NCI-H2171 (cell line): Measurements from ENCODE around the gene PANX3.
"Not testable (repeated sequence)": the region's sequence is repeated elsewhere in the genome, so short reads cannot be mapped to it uniquely, and the experiment has no call there.

Experiments
- DNase-seq: peaks from one replicate; lab custom pipeline; 2025; lab: John Stamatoyannopoulos, UW

Gene PANX3, protein sequence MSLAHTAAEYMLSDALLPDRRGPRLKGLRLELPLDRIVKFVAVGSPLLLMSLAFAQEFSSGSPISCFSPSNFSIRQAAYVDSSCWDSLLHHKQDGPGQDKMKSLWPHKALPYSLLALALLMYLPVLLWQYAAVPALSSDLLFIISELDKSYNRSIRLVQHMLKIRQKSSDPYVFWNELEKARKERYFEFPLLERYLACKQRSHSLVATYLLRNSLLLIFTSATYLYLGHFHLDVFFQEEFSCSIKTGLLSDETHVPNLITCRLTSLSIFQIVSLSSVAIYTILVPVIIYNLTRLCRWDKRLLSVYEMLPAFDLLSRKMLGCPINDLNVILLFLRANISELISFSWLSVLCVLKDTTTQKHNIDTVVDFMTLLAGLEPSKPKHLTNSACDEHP

DNA sequence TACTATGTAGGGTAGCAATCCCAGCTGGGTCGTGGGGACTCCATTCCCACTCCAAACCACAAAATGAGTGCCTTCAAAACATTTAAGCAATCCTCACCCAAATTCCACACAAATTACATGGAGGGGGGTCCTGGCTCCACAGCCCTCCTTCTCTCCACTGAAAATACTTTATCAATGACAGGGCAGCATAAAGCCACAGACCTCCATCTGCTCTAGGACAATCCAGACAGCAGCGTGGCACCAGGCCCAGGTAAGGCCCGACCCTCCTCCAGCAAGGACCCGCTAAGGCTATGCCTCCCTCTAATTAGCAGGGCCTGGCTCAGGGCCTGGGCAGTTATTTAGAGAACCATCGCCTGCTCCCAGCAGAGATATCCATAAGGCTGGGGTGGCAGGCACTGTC is at the start of gene PANX3:
PANX3 (plus strand) TSS at position 365 of the 400 bp plus-strand sequence. CDS start 129 bp downstream, outside the sequence.
- DNase-seq: no peak

DNA sequence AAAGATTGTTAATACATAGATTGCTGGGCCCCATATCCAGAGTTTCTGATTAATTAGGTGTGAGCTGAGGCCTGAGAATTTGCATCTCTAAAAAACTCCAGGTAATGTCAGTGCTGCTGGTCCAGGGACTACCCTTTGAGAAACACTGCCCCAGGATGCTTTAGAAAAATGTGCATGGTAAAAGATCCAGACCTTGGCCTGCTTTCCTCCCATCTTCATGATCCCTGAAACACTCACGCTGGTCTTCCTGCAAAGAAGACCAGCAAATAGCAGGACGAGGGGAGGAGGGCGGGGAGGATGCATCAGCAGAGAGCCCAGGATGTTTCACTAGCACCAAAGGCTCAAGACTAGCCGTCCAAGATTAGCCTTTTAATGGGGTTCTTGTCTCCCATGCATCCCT is 41.5 kb upstream of the PANX3 start, which contains the start of gene OR8A1:
OR8A1 (plus strand) TSS at position 301 of the 400 bp plus-strand sequence. CDS start 123 bp downstream, outside the sequence.
- no peak for DNase-seq

DNA sequence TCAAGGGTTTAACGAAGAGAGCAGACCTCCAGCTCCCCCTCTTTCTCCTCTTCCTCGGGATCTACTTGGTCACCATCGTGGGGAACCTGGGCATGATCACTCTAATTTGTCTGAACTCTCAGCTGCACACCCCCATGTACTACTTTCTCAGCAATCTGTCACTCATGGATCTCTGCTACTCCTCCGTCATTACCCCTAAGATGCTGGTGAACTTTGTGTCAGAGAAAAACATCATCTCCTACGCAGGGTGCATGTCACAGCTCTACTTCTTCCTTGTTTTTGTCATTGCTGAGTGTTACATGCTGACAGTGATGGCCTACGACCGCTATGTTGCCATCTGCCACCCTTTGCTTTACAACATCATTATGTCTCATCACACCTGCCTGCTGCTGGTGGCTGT is 41.1 kb upstream of the PANX3 start:
- no peak for DNase-seq

DNA sequence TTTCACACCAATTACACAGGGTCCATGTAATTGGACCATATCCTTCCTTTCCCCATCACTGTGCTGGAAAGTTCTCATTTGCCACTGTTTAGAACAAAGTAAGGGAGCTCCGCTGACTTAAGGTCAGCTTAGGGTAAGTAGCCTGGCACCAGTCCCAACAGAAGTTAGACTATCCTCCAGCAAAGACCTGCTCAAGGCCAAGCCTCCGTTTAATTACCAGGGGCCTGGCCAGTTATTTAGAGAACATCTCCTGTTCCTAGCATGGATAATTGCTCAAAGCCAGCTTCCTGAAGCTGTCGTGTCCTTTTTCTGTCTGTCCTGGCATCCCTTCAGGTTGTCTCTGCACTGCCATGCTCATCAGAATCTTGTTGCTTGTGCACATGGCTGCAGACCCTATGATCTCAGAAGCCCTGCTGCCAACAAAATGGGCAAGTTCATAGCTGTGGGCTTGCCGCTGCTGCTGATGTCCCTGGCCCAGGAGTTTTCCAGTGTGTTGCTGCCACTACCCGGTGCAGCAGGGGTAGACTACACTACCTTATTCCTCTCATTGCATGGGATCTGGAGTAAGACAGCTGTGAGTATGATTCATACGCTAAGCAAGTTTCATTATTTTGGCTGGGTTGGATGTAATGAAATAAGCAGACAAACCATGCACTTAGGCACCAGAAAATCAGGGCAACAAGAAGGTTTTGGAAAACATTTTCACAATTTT is 33.4 kb upstream of the PANX3 start:
- DNase-seq: no peak

DNA sequence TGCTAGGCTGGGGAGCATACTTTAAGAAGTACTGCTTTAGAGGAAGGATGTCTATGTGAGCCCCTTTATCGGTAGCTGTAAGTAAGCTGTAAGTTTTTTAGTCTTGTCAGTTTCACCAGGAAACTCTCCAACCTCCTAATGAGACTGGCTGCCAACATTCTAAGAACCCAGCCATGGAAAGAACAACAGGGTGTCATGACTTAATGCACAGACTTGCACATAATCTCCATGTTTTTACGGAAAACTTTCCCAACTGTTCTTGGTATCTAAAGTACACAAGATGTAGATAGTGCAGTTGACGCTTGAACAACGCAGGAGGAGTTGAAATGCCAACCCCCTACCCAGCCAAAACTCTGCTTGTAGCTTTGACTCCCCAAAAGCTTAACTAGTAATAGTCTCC is 32.5 kb upstream of the PANX3 start:
- DNase-seq: no peak

DNA sequence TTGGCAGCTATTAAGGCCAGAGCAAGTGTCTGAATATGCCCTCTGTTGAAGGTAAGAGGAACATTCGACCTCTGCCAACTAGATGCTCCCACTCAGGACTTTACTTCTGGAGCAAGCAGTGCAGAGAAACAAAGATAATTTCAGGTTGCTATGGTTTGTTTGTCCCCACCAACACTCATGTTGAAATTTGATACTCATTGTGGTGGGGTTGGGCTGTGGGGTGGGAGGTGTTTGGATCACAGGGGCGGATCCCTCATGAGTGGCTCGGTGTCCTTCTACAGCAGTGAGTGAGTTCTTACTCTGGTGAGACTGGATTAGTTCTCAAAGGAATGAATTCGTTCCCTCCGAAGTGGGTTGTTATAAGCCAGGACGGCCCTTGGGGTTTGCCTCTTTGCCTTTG is 29.4 kb upstream of the PANX3 start:
- no peak for DNase-seq

DNA sequence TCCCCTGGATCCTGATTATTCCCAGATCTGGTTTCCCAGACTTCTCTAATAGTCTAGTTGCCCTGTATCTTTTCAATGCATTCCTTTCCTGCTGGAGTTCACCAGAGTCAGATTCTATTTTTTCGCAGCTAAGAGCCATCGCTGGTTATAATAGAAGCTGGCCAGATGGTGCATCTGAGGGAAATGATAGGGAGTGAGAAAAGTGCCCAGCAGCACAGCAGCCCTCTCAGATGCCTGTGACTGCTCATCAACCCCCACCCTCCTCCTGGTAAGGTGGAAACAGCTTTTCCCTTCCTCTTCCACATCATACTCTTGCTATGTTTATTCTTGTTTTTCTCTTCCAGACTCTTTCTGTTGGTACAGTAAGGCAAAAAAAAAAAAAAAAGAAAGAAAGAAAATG is 28.7 kb upstream of the PANX3 start:
- DNase-seq: no peak

DNA sequence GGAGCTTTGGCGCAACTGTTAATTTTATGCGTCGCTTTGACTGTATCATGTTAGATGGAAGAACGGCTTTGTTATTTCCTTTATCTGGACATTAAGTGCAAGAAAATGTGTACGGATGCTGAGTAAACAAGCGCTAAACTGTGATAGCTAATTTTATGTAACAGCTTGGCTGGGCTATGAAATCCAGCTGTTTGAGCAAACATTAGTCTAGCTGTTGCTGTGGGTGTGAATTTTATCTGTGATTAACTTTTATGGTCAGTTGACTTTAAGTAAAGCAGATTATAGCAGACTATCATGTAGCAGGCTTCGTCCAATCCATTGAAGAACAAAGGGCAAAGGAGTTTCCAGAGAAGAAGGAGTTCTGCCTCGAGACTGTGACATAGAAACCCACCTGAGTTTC is 27.4 kb upstream of the PANX3 start:
- no peak for DNase-seq

DNA sequence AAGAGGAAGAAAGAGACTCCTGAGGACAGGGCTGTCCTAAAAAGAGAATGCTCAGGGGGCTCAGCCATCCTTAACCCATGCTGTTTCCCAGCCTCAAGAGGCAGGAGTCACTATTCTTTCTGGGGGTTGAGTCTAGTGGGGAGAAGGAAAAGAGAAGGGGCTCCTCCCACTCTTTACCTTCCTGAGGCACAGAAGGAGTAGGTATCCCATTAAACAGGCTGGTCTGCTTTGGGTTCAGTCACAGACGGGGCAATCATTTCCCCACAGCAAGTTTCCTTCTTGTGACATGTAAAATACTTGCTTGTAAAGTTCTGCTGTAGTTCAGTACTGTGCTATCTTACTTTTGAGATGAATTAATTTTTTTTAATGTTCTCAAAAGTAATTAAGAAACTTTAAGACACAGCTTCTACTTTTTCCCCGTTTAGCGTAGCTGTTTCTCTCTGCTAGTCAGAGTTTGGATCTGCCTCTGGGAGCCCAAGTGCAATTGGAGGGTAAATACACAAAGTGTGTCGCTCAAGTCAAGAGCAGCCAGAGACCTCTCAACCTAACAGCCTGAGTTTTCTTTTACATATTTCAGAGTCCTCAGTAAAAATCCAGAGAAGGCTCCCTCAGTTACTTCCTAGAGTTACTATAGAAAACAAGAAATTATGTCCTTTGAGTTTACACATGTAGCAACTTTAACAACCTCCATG is 26.4 kb upstream of the PANX3 start:
- DNase-seq: no peak

DNA sequence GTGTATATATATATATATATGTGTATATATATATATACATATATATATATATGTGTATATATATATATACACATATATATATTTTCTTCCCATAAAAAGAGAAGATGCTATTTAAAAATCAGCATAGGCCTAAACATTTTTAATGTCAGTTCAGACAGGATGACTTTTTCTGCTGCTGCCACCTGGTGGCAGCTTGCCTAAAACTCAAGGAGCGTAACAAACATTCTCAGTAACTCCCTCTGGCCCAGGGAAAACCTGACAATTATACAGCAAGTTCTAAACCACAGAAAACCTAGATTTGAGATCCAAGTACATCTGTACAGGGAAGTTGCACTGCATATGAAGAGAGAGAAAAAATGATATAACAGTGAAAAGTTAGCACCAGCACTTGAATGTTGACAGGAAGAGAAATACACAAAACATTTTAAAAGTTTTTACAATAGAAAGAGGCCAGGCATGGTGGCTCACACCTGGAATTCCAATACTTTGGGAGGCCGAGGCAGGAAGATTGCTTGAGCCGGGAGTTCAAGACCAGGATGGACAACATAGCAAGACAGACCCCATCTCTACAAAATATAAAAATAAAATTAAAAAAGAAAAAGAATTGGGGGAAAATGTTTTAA is 24.9 kb upstream of the PANX3 start:
- peak; percentile 7 for DNase-seq

DNA sequence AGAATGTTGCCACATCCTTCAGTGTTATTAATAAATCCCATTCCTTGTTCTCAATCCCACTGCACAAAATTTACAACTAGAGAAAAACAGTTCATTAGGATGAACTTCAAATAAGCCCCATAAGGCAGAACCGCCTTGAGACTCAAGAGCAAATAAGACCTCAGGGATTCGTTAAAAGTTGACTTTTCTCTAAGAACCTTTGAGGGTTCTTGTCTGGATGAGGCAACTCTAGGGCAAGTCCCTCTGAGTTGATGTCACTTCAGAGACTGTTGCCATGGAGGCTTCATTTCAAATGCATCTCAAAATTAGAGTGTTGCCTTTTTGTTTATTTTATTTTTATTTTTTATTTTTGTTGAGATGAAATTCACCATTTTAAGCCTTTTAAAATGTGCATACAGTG is 19.8 kb upstream of the PANX3 start:
- DNase-seq: no peak

DNA sequence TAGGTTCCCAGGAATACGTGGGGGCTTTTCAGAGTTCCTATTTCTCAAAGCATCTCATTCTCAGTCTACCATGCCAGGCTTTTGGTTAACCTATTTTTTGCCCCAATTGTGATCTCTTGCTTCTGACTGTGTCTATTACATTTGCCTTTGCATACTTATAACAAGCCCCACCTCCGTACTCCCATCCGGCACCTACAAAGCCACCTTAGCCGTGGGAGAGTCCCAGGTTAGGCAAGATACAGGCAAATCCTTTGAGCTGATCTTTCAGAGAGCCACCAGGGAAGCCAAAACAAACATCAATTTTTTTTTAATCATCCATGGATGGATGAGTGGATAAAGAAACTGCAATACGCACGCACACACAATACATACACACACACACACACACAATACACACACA is 18.6 kb upstream of the PANX3 start:
- no peak for DNase-seq

DNA sequence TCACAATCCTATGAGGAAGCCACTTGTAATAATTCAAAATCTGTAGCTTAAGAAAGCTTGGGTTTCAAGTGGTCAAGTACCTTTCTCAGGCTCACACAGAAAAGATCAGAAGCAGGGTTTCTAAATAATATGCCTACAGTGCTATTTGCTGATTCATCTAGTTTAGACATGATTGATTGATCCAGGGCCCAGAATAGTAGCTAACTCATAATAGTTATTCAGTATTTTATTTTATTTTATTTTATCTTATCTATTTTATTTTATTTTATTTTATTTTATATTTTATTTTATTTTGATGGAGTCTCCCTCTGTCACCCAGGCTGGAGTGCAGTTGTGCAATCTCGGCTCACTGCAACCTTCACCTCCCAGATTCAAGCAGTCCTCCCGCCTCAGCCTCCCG is 15.9 kb upstream of the PANX3 start:
- DNase-seq: no peak

DNA sequence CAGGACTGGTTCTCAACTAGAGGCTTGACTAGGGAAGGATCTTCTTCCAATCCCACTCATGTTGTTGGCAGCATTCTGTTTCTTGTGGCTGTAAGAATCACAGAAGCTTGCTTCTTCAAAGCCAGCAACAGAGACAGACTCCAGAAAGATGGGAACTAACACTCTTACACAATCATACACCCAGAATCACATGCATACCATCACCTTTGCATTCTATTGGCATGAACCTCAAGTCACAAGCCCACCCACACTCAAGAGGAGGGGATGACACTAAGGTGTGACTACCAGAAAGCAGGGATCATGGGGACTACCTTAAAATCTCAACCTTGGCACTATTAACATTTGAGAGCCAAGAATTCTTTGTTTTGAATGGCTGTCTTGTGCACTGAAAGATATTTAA is 13.6 kb upstream of the PANX3 start:
- DNase-seq: no peak

DNA sequence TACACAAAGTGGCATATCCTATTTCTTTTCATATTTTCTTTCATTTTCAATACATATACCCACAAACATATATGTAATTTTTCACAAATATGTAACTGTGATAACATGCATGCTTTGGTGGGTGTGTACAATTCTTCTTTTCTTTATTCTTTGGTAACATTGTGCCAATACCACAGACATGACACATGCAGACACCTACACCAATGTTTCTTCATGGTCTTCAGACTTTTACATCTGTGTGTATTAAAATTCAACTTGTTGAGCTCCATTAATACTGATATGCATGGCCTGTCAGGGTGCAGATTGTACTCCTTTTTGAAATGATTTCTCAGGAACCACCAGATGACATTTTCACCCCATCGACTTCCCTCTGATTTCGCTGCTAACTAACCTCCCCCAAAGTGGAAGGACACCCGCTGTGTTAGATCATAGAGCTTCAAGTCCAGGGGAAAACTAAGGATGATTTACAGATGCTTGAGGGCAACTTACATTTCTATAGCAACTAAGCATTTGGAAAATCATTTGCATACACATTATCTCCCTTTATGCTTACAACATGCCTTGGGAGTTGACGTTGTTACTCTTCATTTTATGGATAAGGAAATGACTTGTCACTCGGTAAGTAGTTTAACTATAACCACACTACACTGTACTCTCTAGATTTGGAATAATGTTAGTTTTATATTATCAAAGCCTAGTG is 10.5 kb upstream of the PANX3 start:
- DNase-seq: no peak

DNA sequence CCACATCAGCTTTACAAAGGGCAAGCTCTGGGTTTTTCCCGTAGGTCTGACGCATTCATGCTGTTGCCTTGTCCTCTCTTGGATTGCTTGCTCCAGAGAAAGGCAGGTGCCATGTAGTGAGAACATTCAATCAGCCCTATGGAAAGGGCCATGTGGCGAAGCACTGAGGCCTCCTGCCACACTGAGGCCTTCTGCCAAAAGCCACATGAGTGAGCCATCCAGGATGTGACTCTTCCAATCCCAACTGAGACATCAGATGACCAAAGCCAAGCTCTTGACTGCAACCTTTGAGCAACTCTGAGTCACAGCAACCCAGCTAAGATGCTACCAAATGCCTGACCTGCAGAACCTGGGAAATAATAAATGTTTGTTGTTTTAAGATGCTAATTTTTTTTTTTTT is 9.0 kb upstream of the PANX3 start:
- DNase-seq: no peak

DNA sequence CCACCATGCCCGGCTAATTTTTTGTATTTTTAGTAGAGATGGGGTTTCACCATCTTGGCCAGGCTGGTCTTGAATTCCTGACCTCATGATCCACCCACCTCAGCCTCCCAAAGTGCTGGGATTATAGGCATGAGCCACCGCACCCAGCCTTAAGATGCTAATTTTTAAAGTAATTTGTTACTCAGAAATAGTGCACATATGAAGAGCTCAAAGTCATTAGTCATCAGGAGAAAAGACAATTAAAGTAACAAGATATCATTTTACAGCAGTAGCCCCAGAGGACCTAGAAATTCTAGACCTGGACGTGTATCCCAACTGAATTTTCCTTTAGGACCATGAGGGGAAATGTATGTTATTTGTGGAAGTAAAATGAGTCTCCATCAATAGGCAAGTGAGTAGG is 8.5 kb upstream of the PANX3 start:
- not testable (repeated sequence) for DNase-seq

DNA sequence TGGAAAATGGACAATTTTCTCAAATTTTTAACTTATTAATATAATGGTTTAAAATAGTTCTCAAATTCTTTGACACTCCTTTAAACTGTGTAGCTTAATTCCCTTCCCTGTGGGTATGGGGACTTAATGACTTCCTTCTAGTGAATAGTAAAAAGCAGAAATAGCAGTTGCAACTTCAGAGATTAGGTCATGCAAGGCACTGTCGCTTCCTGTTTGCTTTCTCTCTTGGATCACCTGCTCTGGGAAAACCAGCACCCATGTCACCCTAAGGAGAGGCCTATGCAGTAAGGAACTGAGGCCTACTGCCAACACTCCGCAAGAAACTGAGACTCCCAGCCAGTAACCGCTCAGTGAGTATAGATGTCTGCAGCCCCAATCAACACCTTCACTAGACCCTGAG is 5.5 kb upstream of the PANX3 start:
- no peak for DNase-seq

DNA sequence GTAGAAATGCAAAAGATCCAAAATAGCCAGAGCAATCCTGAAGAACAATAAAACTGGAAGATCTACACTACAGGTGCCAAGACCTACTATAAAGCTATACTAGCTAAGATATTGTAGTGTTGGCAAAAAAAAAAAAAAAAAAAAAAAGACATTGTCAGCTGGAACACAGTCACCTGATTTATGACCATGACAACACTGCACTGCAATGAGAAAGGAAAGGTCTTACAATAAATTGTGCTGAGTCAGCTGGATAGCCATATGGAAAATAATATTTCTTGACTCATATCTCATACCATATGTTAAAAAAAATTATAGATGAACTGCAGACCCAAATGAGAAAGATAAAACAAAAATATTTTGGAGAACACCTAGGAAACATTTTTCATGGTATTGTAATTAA is 3.1 kb upstream of the PANX3 start:
- no peak for DNase-seq

DNA sequence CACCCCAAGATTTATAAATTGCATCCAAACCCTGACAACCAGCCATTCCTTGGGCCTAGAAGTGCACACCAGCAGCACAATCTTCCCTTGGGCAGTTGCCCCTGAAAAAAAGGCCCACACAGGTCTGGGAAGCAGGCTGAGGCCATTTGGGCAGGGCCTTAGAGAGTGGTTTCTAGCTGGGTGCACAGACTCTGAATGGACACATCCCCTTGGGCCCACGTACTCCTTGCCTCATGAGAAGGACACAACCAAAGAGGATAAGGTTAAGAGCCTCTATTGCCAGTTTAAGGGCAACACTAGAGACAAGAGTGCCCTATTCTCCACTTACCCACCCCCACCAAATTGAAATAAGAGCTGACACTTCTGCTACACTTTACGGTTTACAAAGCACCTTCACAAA is 933 bp upstream of the PANX3 start:
- no peak for DNase-seq

DNA sequence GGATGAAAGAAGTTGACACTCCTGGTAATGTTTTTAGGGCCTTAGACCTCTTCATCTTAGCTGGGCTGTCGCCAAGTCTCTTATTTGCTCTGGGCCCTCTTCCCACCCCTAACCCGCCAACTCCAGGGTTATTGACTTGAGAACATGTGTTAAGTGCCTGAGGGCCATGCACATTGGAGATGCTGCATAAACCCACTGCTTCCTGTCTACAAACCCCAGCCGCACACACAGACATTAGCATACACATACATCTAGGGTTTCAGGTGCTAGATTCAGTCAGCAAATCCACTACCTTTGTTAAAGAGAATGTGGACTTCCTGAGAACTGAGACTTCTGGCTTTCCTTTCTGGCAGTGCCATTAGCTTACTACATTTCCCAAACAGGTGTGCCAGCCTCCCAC is 817 bp downstream of the PANX3 start:
- no peak for DNase-seq
